Liver (tissue), 9 donors: ENCODE results near the gene MEGF11. TPM values are rescaled to one million over a fixed set of nuclear protein-coding genes. Genes with fewer than 3 reads are reported as not detected.

Source experiments
- DNase-seq: peaks from one replicate; pipeline ENCODE4 v3.0.0-alpha.2; 2017; ENCODE audit warnings: low spot score
- H3K27ac ChIP-seq, 2 donors: one replicate each; pipeline ENCODE4 v1.7.0; 2013; ENCODE audit warnings: inconsistent platforms in 2 of 2, low read length in 2 of 2, control low read depth in 1 of 2, low read depth in 1 of 2, mild to moderate bottlenecking in 1 of 2
- H3K27me3 ChIP-seq, 4 donors: one replicate each; pipeline versions ENCODE4 v1.6.1 to v1.7.0; 2013; ENCODE audit warnings: low read length in 3 of 4, inconsistent platforms in 1 of 4, mild to moderate bottlenecking in 1 of 4, moderate library complexity in 1 of 4; ENCODE audit not compliant: control insufficient read depth in 4 of 4, insufficient read depth in 4 of 4
- H3K36me3 ChIP-seq, 4 donors: one replicate each; pipeline versions ENCODE4 v1.6.1 to v1.7.0; 2013; ENCODE audit warnings: low read length in 3 of 4, mild to moderate bottlenecking in 3 of 4, low read depth in 1 of 4, moderate library complexity in 1 of 4; ENCODE audit not compliant: control insufficient read depth in 4 of 4, insufficient read depth in 3 of 4
- H3K4me1 ChIP-seq, 4 donors: one replicate each; pipeline versions ENCODE4 v1.6.1 to v1.7.0; 2013; ENCODE audit warnings: low read length in 3 of 4, mild to moderate bottlenecking in 3 of 4, moderate library complexity in 1 of 4; ENCODE audit not compliant: control insufficient read depth in 4 of 4, insufficient read depth in 4 of 4
- H3K4me3 ChIP-seq, 3 donors: one replicate each; pipeline versions ENCODE4 v1.6.1 to v1.7.0; 2013; ENCODE audit warnings: low read length in 3 of 3, control low read depth in 1 of 3, low read depth in 1 of 3, mild to moderate bottlenecking in 1 of 3
- H3K9ac ChIP-seq, 2 donors: one replicate each; pipeline ENCODE4 v1.7.0; 2013; ENCODE audit warnings: low read length in 2 of 2, mild to moderate bottlenecking in 2 of 2, moderate library complexity in 2 of 2, control low read depth in 1 of 2, low read depth in 1 of 2
- H3K9me3 ChIP-seq, 4 donors: one replicate each; pipeline versions ENCODE4 v1.6.1 to v1.7.0; 2013; ENCODE audit warnings: low read length in 3 of 4; ENCODE audit not compliant: control insufficient read depth in 4 of 4
- ATF3 ChIP-seq: IDR thresholded peaks from 2 replicates; pipeline ENCODE4 v1.6.1; 2016; ENCODE audit warnings: antibody characterized with exemption
- CTCF ChIP-seq: fragments of 150-350 bp; IDR thresholded peaks from 2 replicates; pipeline ENCODE4 v1.5.1; 2017; ENCODE audit warnings: improper control_type of control experiment, low read depth, low read length; ENCODE audit not compliant: missing input control
- EGR1 ChIP-seq, 2 donors: IDR thresholded peaks; 2 replicates each; pipeline ENCODE4 v1.6.1; 2016 to 2018; ENCODE audit warnings: antibody characterized with exemption in 2 of 2, low read depth in 2 of 2
- FOXA1 ChIP-seq: IDR thresholded peaks from 2 replicates; pipeline ENCODE4 v1.6.1; 2016; ENCODE audit warnings: antibody characterized with exemption
- FOXA2 ChIP-seq: IDR thresholded peaks from 2 replicates; pipeline ENCODE4 v1.6.1; 2016; ENCODE audit warnings: antibody characterized with exemption
- GABPA ChIP-seq, 2 donors: IDR thresholded peaks in 1 of 2; conservative IDR thresholded peaks in 1 of 2; 2 replicates each; pipeline ENCODE4 v1.6.1; 2016; ENCODE audit warnings: antibody characterized with exemption in 2 of 2, mild to moderate bottlenecking in 1 of 2, moderate library complexity in 1 of 2
- HNF4A ChIP-seq, 2 donors: conservative IDR thresholded peaks; 2 replicates each; pipeline ENCODE4 v1.6.1; 2016; ENCODE audit warnings: antibody characterized with exemption in 2 of 2, mild to moderate bottlenecking in 2 of 2
- HNF4G ChIP-seq: IDR thresholded peaks from 2 replicates; pipeline ENCODE4 v1.6.1; 2016; ENCODE audit warnings: antibody characterized with exemption
- JUND ChIP-seq, 2 donors: IDR thresholded peaks; 2 replicates each; pipeline ENCODE4 v1.6.1; 2016; ENCODE audit warnings: antibody characterized with exemption in 2 of 2
- MAX ChIP-seq: IDR thresholded peaks from 2 replicates; pipeline ENCODE4 v1.6.1; 2016; ENCODE audit warnings: antibody characterized with exemption
- NR2F2 ChIP-seq: IDR thresholded peaks from 2 replicates; pipeline ENCODE4 v1.6.1; 2016; ENCODE audit warnings: antibody characterized with exemption
- RAD21 ChIP-seq, 2 donors: IDR thresholded peaks; 2 replicates each; pipeline ENCODE4 v1.6.1; 2016; ENCODE audit warnings: antibody characterized with exemption in 2 of 2, mild to moderate bottlenecking in 2 of 2
- REST ChIP-seq: IDR thresholded peaks from 2 replicates; pipeline ENCODE4 v1.6.1; 2016; ENCODE audit warnings: antibody characterized with exemption, mild to moderate bottlenecking
- RXRA ChIP-seq, 2 donors: IDR thresholded peaks; 2 replicates each; pipeline ENCODE4 v1.6.1; 2017 to 2018; ENCODE audit warnings: antibody characterized with exemption in 2 of 2, mild to moderate bottlenecking in 1 of 2
- SP1 ChIP-seq: IDR thresholded peaks from 2 replicates; pipeline ENCODE4 v1.6.1; 2018; ENCODE audit warnings: antibody characterized with exemption, mild to moderate bottlenecking
- TAF1 ChIP-seq: conservative IDR thresholded peaks from 2 replicates; pipeline ENCODE4 v1.6.1; 2016; ENCODE audit warnings: antibody characterized with exemption, mild to moderate bottlenecking
- YY1 ChIP-seq: IDR thresholded peaks from 2 replicates; pipeline ENCODE4 v1.6.1; 2016; ENCODE audit warnings: antibody characterized with exemption, mild to moderate bottlenecking
- ZBTB33 ChIP-seq: IDR thresholded peaks from 2 replicates; pipeline ENCODE4 v1.6.1; 2016; ENCODE audit warnings: antibody characterized with exemption
- WGBS: extraction: QIAGEN DNeasy Blood & Tissue Kit; methylation state at CpG from one replicate; pipeline ENCODE4 v1.1.7; 2013; 5-methylcytosine and 5-hydroxymethylcytosine counted together
- polyA plus RNA-seq, 2 donors: library from polyadenylated mRNA; stranded (reverse) in 1 of 2; unstranded in 1 of 2; fragments of 200-250 nt in 1 of 2; fragments of >200 nt in 1 of 2; fragmentation: Nextera tagmentation in 1 of 2; extraction: Ambion mirVana in 1 of 2; gene quantifications; one replicate each; pipeline versions ENCODE4 v1.2.1 to v1.2.3, GENCODE V29; 2013 to 2015
- total RNA-seq, 2 donors: library from RNA; depleted of rRNA; stranded (reverse); fragments of >200 nt; gene quantifications; one replicate each; pipeline ENCODE4 v1.2.3, GENCODE V29; 2014
- donor health status: healthy.
- donor health status: healthy.
- donor health status: healthy.
- donor health status: healthy.
- donor health status: healthy.

MEGF11 gene
- total and polyA plus RNA-seq, 4 donors, result under 0.01 to 0.51 (median 0.03) TPM; not detected in 1

GRCh38 chr15:65985387-65985786, 268.2 kb downstream of the MEGF11 start:
- Histone ChIP-seq H3K27ac (no peak overlapping the region), H3K4me3 (no peak overlapping the region), H3K9me3 (no peaks in the 10 kb centered on the region), H3K27me3 (peaks cover 0 to 16% (median 3%) of the 10 kb centered on the region in 4 donors), H3K36me3 (no peaks in the 10 kb centered on the region), H3K9ac (no peak overlapping the region), H3K4me1 (no peaks in the 10 kb centered on the region)
- TF ChIP-seq FOXA2, result no peak
- no peak for TF ChIP-seq NR2F2
- no peak for TF ChIP-seq GABPA (IDR thresholded peaks at IDR 0.05 in 1 of 2, conservative IDR thresholded peaks at IDR 0.05 in 1 of 2)
- no peak for TF ChIP-seq ATF3
- TF ChIP-seq SP1, result no peak
- TF ChIP-seq HNF4G, result no peak
- no peak for TF ChIP-seq ZBTB33
- no peak for TF ChIP-seq YY1
- no peak for TF ChIP-seq JUND (IDR thresholded peaks at IDR 0.05)
- TF ChIP-seq EGR1 (IDR thresholded peaks at IDR 0.05; ENCODE audit: low read depth in 2 of 2), result no peak
- TF ChIP-seq CTCF, result no peak
- TF ChIP-seq FOXA1, result no peak
- TF ChIP-seq RAD21 (IDR thresholded peaks at IDR 0.05), result no peak
- TF ChIP-seq TAF1, result no peak
- TF ChIP-seq HNF4A (conservative IDR thresholded peaks at IDR 0.05), result no peak
- no peak for TF ChIP-seq MAX
- no peak for TF ChIP-seq RXRA (IDR thresholded peaks at IDR 0.05)
- no peak for TF ChIP-seq REST
- WGBS, result 60% methylated on average over 5 of the region's 5 CpGs
- DNase-seq, result no peak
